NB4 (cell line): ENCODE measurements around the gene HOXB7.

Source experiments
- MYC ChIP-seq: IDR thresholded peaks from 2 replicates; pipeline ENCODE4 v1.6.1; 2011; ENCODE audit warnings: low read depth, low read length
- POLR2A ChIP-seq: IDR thresholded peaks from 2 replicates; pipeline ENCODE4 v1.6.1; 2011; ENCODE audit warnings: mild to moderate bottlenecking; ENCODE audit not compliant: insufficient read length; ENCODE audit errors: extremely low read depth
- TF ChIP-seq, protein P1 (sequence below): IDR thresholded peaks from one replicate; pipeline ENCODE4 v1.5.1; 2012; ENCODE audit warnings: low read depth, low read length
- TF ChIP-seq, protein P2 (sequence below): IDR thresholded peaks from 2 replicates; pipeline ENCODE4 v1.6.1; 2011; ENCODE audit warnings: low read depth, low read length

DNA sequence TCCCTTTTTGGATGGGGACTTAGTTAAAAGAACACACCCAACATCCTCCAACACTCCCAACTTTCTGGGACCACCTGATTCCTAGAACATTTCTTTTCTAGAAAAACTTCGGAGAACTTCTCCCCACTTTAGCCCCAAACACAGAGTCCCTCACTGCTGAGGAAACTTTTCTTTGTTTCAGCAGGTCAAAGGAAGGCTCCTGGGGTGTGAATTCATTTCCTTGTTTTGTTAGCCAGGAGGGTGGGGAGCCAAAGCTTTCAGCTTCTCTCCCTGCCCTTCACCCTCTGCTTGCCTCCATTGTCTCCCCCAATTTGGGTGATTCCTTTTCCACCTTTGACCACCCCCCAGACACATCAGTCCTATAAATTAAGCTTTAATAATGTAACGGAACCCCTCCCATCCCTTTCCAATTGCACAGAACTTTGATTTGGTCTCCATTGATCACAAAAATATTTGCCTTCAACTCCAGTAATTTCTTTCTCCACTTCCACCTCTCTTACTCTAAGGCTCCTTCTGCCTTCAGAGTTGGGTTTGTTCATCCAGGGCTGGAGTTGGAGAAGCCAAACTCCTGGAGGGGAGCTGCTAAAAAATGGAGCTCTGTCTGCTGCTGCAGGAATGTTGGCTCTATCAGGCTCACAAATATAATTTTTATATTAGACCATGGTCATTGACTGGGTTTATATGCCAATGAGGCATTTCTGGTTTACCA, 43.0 kb downstream of the HOXB7 start:
- TF ChIP-seq, protein P1, sequence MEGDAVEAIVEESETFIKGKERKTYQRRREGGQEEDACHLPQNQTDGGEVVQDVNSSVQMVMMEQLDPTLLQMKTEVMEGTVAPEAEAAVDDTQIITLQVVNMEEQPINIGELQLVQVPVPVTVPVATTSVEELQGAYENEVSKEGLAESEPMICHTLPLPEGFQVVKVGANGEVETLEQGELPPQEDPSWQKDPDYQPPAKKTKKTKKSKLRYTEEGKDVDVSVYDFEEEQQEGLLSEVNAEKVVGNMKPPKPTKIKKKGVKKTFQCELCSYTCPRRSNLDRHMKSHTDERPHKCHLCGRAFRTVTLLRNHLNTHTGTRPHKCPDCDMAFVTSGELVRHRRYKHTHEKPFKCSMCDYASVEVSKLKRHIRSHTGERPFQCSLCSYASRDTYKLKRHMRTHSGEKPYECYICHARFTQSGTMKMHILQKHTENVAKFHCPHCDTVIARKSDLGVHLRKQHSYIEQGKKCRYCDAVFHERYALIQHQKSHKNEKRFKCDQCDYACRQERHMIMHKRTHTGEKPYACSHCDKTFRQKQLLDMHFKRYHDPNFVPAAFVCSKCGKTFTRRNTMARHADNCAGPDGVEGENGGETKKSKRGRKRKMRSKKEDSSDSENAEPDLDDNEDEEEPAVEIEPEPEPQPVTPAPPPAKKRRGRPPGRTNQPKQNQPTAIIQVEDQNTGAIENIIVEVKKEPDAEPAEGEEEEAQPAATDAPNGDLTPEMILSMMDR = no peak
- TF ChIP-seq POLR2A = no peak
- TF ChIP-seq, protein P2, sequence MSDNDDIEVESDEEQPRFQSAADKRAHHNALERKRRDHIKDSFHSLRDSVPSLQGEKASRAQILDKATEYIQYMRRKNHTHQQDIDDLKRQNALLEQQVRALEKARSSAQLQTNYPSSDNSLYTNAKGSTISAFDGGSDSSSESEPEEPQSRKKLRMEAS = no peak
- no peak for TF ChIP-seq MYC
